HL-60 (cell line): ENCODE results near the gene CTSC.

ENCODE experiments used
- POLR2AphosphoS5 ChIP-seq: IDR thresholded peaks from 2 replicates; pipeline ENCODE4 v1.6.1; 2012; ENCODE audit warnings: low read depth
- TF ChIP-seq, protein P1 (sequence below): IDR thresholded peaks from one replicate; pipeline ENCODE4 v1.5.1; 2011; ENCODE audit warnings: low read length, control low read depth, inconsistent platforms; ENCODE audit not compliant: insufficient read depth
- TF ChIP-seq, protein P2 (sequence below): IDR thresholded peaks from 2 replicates; pipeline ENCODE4 v1.6.1; 2012; ENCODE audit warnings: low read depth; ENCODE audit not compliant: insufficient replicate concordance

DNA sequence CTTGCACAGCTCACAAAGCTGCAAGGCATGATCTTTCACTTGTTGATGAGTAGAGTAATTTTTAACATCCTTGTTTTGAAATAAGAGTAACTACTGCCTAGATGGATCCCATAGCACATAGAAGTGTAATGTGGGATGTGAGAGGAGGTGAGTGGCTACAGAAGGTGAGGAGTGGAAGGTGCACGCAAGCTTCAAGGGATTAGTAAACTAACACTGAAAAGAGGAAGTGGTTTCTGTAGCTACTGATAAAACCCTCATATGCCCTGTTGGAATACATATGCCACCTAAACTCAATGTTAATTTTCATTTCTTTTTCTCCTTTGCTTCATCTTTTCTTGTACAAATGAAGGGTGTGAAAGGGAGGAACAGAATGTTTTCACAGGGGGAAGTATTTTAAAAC is 22.0 kb upstream of the CTSC start:
- TF ChIP-seq, protein P1, sequence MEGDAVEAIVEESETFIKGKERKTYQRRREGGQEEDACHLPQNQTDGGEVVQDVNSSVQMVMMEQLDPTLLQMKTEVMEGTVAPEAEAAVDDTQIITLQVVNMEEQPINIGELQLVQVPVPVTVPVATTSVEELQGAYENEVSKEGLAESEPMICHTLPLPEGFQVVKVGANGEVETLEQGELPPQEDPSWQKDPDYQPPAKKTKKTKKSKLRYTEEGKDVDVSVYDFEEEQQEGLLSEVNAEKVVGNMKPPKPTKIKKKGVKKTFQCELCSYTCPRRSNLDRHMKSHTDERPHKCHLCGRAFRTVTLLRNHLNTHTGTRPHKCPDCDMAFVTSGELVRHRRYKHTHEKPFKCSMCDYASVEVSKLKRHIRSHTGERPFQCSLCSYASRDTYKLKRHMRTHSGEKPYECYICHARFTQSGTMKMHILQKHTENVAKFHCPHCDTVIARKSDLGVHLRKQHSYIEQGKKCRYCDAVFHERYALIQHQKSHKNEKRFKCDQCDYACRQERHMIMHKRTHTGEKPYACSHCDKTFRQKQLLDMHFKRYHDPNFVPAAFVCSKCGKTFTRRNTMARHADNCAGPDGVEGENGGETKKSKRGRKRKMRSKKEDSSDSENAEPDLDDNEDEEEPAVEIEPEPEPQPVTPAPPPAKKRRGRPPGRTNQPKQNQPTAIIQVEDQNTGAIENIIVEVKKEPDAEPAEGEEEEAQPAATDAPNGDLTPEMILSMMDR = no peak
- no peak; the same call in 1 of the 2 replicates for TF ChIP-seq POLR2AphosphoS5
- TF ChIP-seq, protein P2, sequence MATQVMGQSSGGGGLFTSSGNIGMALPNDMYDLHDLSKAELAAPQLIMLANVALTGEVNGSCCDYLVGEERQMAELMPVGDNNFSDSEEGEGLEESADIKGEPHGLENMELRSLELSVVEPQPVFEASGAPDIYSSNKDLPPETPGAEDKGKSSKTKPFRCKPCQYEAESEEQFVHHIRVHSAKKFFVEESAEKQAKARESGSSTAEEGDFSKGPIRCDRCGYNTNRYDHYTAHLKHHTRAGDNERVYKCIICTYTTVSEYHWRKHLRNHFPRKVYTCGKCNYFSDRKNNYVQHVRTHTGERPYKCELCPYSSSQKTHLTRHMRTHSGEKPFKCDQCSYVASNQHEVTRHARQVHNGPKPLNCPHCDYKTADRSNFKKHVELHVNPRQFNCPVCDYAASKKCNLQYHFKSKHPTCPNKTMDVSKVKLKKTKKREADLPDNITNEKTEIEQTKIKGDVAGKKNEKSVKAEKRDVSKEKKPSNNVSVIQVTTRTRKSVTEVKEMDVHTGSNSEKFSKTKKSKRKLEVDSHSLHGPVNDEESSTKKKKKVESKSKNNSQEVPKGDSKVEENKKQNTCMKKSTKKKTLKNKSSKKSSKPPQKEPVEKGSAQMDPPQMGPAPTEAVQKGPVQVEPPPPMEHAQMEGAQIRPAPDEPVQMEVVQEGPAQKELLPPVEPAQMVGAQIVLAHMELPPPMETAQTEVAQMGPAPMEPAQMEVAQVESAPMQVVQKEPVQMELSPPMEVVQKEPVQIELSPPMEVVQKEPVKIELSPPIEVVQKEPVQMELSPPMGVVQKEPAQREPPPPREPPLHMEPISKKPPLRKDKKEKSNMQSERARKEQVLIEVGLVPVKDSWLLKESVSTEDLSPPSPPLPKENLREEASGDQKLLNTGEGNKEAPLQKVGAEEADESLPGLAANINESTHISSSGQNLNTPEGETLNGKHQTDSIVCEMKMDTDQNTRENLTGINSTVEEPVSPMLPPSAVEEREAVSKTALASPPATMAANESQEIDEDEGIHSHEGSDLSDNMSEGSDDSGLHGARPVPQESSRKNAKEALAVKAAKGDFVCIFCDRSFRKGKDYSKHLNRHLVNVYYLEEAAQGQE = no peak
